IPS-NIHi7 (cell line): ENCODE data around the gene SAC3D1.
"Not testable (repeated sequence)": the region's sequence is repeated elsewhere in the genome, so short reads cannot be mapped to it uniquely, and the experiment has no call there.

Source experiments
- DNase-seq: peaks from one replicate; pipeline ENCODE4 v3.0.0; 2012; ENCODE audit warnings: mixed read lengths; ENCODE audit errors: extremely low spot score

SAC3D1 gene

DNA sequence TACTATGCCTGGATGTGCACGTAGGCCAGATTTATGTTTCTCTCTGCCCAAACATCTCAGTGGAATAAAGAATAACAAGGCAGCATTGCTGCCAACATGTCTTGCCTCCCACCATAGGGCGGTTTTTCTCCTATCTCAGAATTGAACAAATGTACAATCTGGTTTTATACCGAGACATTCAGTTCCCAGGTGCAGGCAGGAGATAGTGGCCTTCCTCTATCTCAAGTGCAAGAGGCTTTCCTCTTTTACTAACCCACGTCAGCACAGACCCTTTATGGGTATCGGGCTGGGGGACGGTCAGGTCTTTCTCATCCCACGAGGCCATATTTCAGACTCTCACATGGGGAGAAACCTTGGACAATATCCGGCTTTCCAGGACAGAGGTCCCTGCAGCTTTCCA lies 17.5 kb upstream of the SAC3D1 start:
- not testable (repeated sequence) for DNase-seq

GRCh38 chr11:65026810-65027209 lies 14.2 kb upstream of the SAC3D1 start:
- DNase-seq = no peak

DNA sequence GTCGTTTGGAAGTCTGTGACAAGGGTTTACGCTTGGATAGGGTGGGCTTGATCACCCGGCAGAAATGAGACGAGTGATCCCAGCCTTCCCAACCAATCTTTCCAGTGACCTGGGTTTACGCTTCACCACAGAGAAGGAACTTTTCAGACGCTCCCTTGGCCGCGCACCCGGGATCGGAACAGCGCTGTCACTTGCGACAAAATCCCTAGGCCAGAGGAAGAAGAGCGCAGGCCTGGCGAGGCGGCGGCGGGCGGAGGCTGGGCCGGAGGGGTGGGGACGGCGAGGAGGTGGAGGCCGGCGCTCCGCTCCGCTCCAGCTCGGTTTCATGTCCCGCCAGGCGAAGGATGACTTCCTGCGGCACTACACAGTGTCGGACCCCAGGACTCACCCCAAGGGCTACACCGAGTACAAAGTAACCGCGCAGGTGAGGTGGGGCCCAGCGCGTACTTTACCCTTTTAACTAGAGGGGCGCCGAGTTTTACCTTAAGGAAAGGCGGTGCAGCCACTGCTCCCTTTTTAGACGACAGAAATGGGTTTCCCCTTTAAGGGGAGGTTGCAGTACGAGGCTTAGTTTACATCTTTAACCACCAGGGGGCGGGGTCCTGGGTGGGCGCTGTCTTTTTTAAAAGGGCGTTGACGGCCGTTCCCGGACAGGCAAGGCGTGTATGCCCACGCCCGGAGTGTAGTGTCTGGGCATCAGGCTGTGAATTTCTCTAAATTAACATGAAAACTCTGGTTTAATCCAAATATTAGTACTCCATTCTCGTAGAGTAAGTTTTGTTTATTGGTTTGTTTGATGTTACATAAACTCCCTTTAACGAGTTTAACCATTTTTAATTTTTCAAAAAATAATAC lies 13.6 kb upstream of the SAC3D1 start, which contains the start of gene SNX15:
SNX15 (plus strand) TSS at position 227 of the 855 bp plus-strand sequence; CDS start at position 326, 99 bp downstream.
- peak; percentile 92 for DNase-seq

- DNase-seq = no peak
Observed at GRCh38 chr11:65032216-65032615, 8.8 kb upstream of the SAC3D1 start.

GRCh38 chr11:65034423-65034822 lies 6.6 kb upstream of the SAC3D1 start:
- no peak for DNase-seq

DNA sequence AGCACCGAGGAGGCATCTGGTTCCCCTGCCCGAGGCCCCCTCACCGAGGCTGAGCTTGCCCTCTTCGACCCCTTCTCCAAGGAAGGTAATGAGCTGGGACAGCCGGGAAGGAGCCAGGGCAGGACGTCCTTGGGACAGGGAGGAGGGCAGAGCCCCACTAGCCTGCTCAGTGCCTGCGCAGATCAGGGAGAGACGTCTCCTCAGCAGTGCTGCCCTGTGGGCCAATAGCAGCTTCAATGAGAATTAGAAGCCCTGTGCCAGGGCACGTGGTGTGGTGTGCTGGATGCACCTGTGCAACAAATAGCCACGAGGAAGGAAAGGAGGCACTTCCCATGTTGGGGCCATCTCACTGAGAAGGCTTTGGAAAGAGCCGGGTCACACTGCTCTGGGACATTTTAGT lies 5.4 kb upstream of the SAC3D1 start:
- DNase-seq = no peak

DNA sequence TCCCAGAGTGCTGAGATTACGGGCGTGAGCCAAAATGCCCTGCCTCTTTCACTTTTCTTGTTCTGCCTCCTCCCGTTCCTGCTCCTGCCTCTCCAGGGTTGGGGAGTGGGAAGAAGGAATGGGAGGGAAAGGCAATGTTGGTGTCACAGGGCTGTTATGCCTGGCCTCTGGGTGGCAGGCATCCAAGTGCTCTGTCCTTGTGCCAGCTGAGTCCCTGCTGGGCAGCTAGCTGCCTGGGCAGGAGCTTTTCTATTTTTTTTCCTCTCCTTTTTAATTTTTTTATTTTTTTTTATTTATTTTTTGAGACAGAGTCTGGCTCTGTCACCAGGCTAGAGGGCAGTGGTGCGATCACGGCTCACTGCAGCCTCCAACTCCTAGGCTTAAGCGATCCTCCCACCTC lies 4.1 kb upstream of the SAC3D1 start:
- no peak for DNase-seq

DNA sequence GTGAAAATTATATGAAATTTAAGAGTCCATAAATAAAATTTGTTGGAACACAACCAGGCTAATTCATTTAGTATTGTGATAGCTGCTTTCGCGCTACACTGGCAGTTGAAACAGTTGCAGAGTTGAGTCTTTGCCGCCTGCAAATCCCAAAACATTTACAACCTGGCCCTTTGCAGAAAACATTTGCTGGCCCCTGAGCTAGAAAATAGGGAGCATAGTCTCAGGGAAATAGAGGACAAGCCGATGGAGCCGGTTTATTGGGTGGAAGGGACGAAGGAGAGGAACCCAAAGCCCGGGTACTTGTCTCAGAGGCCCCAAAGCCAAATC lies 527 bp upstream of the SAC3D1 start:
- DNase-seq = no peak

DNA sequence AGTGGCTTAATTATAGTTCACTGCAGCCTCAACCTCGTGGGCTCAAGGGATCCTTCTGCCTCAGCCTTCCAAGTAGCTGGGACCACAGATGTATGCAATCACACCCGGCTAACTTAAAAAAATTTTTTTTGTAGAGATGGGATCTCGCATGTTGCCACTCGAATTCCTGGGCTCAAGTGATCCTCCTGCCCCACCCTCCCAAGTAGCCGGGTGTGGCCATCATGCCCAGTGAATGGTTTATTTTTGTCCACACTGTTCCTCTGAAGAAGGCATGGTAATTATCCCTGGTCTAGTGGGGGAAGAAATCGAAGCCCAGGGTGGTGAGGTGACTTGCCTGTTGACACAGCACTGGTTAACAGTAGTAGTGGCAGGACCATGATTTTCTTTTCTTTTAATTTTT lies 1.9 kb downstream of the SAC3D1 start:
- DNase-seq = no peak

GRCh38 chr11:65043881-65044501 lies 3.0 kb downstream of the SAC3D1 start:
- DNase-seq = no peak

GRCh38 chr11:65045061-65045460 lies 4.1 kb downstream of the SAC3D1 start:
- DNase-seq = no peak

DNA sequence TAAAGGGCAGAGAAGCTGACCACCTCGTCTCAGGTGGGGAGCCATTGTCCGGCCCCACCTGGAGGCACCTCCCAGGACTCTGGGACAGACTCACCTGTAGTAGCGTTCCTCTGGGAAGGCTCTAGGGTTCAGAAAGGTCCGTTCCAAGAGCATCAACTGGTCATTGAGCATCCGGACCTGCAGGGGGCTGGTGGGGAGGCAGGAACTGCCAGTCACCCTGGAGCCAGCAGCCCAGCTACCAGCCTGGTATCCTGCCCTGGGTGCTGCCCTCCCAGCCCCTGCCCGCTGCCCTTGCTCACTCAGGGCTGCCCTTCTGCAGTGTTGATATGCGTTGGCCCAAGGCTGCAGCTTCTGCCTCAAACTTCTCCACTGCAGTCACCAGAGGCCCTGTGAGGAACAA lies 4.7 kb downstream of the SAC3D1 start:
- no peak for DNase-seq

- peak; percentile 54 for DNase-seq
Observed at GRCh38 chr11:65047581-65048422, 6.8 kb downstream of the SAC3D1 start.

DNA sequence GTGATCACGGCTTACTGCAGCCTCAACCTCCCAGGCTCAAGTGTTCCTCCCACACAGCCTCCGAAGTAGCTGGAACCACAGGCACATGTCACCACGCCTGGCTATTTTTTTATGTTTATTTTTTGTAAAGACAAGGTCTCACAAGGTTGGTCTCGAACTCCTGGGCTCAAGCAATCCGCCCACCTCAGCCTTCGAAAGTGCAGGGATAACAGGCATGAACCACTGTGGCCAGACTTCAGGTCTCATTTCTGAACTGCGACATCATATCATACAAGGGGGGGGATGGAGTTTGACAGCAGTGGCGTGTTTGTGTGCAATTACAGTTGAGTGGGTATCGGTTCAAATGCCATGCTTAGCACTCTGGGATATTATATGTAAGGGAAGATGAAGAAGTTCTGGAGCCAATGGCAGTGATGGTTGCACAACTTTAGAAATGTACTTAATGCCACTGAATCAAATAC lies 10.4 kb downstream of the SAC3D1 start:
- DNase-seq = no peak

DNA sequence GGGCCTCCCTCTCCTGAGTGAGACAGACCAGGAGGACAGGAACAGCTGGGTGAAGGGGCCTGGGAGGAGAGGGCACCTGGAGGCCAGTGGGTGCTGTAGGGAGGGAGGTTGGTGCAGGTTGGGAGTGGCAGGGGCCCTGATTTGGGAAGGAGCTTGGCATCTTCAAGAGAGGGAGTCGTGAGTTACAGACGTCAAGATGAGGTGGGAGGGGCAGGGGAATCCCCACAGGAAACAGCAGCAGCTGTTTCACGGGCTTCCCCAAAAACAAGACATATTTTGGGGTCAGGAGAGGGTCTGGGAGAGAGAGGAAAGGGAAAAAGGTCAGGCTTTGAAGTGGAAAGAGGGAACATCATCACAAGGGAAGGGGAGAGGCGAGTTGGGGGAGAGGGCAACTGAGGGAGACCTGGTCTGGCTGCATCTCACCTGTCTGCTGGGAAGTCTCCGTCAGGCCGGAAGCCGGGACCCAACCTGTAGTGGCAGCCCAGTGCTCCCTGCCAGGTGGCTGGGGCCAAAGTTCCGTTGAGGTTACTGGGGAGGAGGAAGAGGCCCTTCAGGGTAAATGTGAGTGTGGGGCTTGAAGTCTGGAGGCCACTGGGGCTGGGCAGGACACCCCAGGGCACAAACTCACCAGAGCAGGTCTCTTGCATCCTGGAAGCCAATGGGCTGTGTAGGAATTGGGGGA lies 13.0 kb downstream of the SAC3D1 start:
- no peak for DNase-seq

DNA sequence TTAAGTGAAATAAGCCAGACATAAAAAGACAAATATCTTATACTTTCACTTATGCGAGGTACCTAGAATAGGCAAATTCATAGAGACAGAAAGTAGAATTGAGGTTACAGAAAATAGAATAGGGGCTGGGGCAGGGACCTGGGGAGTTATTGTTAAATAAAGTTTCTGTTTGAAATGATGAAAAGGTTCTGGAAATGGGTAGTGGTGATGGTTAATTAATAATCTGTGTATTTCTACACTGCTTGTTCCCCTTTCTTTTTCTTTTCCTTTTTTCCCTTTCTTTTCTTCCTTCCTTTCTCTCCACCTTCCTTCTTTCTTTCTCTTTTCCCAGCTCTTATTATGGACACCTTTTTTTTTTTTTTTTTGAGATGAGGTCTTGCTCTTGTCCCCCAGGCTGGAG lies 14.5 kb downstream of the SAC3D1 start:
- DNase-seq = no peak

GRCh38 chr11:65056999-65057398 lies 16.0 kb downstream of the SAC3D1 start:
- DNase-seq = no peak

GRCh38 chr11:65057526-65057925 lies 16.5 kb downstream of the SAC3D1 start:
- DNase-seq = no peak

GRCh38 chr11:65058012-65058411 lies 17.0 kb downstream of the SAC3D1 start:
- DNase-seq = no peak

- DNase-seq = no peak
Observed at GRCh38 chr11:65058419-65059054, 17.5 kb downstream of the SAC3D1 start, which contains the start of gene NAALADL1. Gene NAALADL1, minus strand, starts transcription at chr11:65058553. Its CDS starts 32 bp downstream, at chr11:65058521.

DNA sequence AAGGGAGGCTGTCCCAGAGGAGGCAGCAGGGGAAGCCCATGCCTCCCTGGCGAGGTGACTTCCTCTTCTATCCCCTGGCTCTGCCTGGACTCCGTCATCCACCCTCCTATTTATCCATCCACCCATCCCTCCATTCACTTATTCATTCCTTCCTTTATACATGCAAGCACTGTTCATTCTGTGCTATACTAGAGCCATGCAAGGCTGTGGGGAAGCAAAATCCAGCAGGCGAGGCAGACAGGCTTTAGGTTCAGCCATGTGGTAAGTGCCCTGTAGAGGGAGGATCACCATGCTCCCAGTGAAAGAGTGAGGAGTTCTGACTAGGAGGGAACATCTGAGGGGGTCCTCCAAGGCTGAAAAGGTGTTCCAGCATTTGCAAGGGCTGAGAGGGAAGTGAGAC lies 18.5 kb downstream of the SAC3D1 start:
- DNase-seq = no peak
